ENCODE measurements around the gene TRERF1.
"Not testable (repeated sequence)": the region's sequence is repeated elsewhere in the genome, so short reads cannot be mapped to it uniquely, and the experiment has no call there.

Gene TRERF1

GRCh38 chr6:42221546-42221945, 230.2 kb downstream of the TRERF1 start:
- DNase-seq (ENCODE audit: low spot score) = no peak

- no peak for DNase-seq (ENCODE audit: low spot score)
These were observed 230.9 kb downstream of the TRERF1 start for GRCh38 chr6:42220807-42221206.

GRCh38 chr6:42217519-42218367, 234.0 kb downstream of the TRERF1 start, which contains the start of gene MRPS10:
Gene MRPS10, minus strand, starts transcription at chr6:42217861. Its CDS starts 12 bp downstream, at chr6:42217849.
- DNase-seq (ENCODE audit: low spot score) = peak; percentile 91

GRCh38 chr6:42217157-42217518, 234.6 kb downstream of the TRERF1 start:
- DNase-seq (ENCODE audit: low spot score) = peak; percentile 20

- not testable (repeated sequence) for DNase-seq (ENCODE audit: low spot score)
These were observed 235.2 kb downstream of the TRERF1 start for GRCh38 chr6:42216495-42216894.

- no peak for DNase-seq (ENCODE audit: low spot score)
These were observed 239.3 kb downstream of the TRERF1 start for GRCh38 chr6:42212442-42212841.

GRCh38 chr6:42211726-42212125, 240.0 kb downstream of the TRERF1 start:
- DNase-seq (ENCODE audit: low spot score) = no peak

GRCh38 chr6:42210551-42210950, 241.2 kb downstream of the TRERF1 start:
- DNase-seq (ENCODE audit: low spot score) = no peak

GRCh38 chr6:42207559-42207958, 244.2 kb downstream of the TRERF1 start:
- DNase-seq (ENCODE audit: low spot score) = not testable (repeated sequence)

GRCh38 chr6:42204768-42205282, 246.9 kb downstream of the TRERF1 start:
- no peak for DNase-seq (ENCODE audit: low spot score)

GRCh38 chr6:42203183-42203582, 248.5 kb downstream of the TRERF1 start:
- no peak for DNase-seq (ENCODE audit: low spot score)

GRCh38 chr6:42202131-42202915, 249.4 kb downstream of the TRERF1 start:
- DNase-seq (ENCODE audit: low spot score) = not testable (repeated sequence)

- DNase-seq (ENCODE audit: low spot score) = no peak
These were observed 250.3 kb downstream of the TRERF1 start for GRCh38 chr6:42201382-42201781.

GRCh38 chr6:42200035-42200434, 251.7 kb downstream of the TRERF1 start:
- DNase-seq (ENCODE audit: low spot score) = no peak

- DNase-seq (ENCODE audit: low spot score) = no peak
These were observed 252.4 kb downstream of the TRERF1 start for GRCh38 chr6:42199106-42199981.

- peak; percentile 49 for DNase-seq (ENCODE audit: low spot score)
These were observed 254.0 kb downstream of the TRERF1 start for GRCh38 chr6:42197555-42198362.

- DNase-seq (ENCODE audit: low spot score) = no peak
These were observed 256.3 kb downstream of the TRERF1 start for GRCh38 chr6:42195415-42195814.

- no peak for DNase-seq (ENCODE audit: low spot score)
These were observed 257.7 kb downstream of the TRERF1 start for GRCh38 chr6:42194056-42194455.

GRCh38 chr6:42193491-42193894, 258.2 kb downstream of the TRERF1 start:
- DNase-seq (ENCODE audit: low spot score) = no peak

GRCh38 chr6:42192385-42192784, 259.3 kb downstream of the TRERF1 start:
- not testable (repeated sequence) for DNase-seq (ENCODE audit: low spot score)
